Activated CD8-positive, alpha-beta memory T cell treated with anti-CD3 and anti-CD28 coated beads, Interleukin-2, amount 10 ng/mL, durations not matched to agents 7 days and 5 days (primary cell): ENCODE measurements around the gene OR1A1. TPM values are rescaled to one million over a fixed set of nuclear protein-coding genes. Genes with fewer than 3 reads are reported as not detected.
"Not testable (repeated sequence)": the region's sequence is repeated elsewhere in the genome, so short reads cannot be mapped to it uniquely, and the experiment has no call there.

Experiments used
- ATAC-seq: fragments of 150-1000 bp; cut with Tn5 transposase; one replicate; pipeline ENCODE4 v1.10.0; 2021; ENCODE audit warnings: moderate library complexity
- CTCF ChIA-PET: fragments of 350-600 bp; sonication (Branson Sonifier 250); formaldehyde crosslinking; loops from one replicate; lab custom pipeline; 2021; ENCODE audit warnings: antibody characterized with exemption; lab: Charles Lee
- DNase-seq: peaks from one replicate; pipeline ENCODE4 v3.0.0-alpha.2; 2020
- H3K27ac Mint-ChIP-seq: one replicate; pipeline ENCODE4 v1.8.0; 2021; ENCODE audit warnings: mild to moderate bottlenecking, mixed read lengths
- H3K27me3 Mint-ChIP-seq: one replicate; pipeline ENCODE4 v1.8.0; 2021; ENCODE audit warnings: mixed read lengths
- H3K36me3 Mint-ChIP-seq: one replicate; pipeline ENCODE4 v1.8.0; 2021; ENCODE audit warnings: mild to moderate bottlenecking, mixed read lengths
- H3K4me1 Mint-ChIP-seq: one replicate; pipeline ENCODE4 v1.8.0; 2021; ENCODE audit warnings: mixed read lengths
- H3K4me3 Mint-ChIP-seq: one replicate; pipeline ENCODE4 v1.8.0; 2021; ENCODE audit warnings: mild to moderate bottlenecking, moderate library complexity, mixed read lengths
- H3K9me3 Mint-ChIP-seq: one replicate; pipeline ENCODE4 v1.8.0; 2022; ENCODE audit warnings: low read depth, mixed read lengths
- total RNA-seq, 2 experiments: library from RNA; stranded (reverse); gene quantifications; one replicate each; pipeline ENCODE4 v1.2.3, GENCODE V29; 2021

Gene OR1A1
- total RNA-seq, 2 experiments from 2014 or later, result not detected

DNA sequence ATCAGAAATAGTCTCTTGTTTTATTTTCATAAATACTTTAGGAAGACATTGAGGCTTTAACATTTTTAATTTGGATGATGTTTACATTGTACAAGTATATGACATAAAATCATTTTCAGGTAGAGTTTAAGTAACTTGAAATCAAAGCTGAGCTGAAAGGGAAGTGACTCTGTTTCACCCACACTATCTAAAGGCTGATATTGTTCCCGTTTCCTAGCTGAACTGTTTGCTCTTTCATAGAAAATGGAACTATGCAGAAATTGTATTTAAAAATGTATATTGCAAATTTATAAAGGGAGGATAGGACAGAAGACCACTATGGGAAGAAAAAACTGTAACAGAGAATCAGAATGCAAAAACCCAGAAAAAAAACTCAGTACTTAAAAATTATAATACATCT lies 37.4 kb downstream of the OR1A1 start:
- H3K4me3 Mint-ChIP-seq, DNase-seq, CTCF ChIA-PET, H3K9me3 Mint-ChIP-seq, H3K4me1 Mint-ChIP-seq, H3K27me3 Mint-ChIP-seq, H3K27ac Mint-ChIP-seq, H3K36me3 Mint-ChIP-seq, ATAC-seq: not testable (repeated sequence)

DNA sequence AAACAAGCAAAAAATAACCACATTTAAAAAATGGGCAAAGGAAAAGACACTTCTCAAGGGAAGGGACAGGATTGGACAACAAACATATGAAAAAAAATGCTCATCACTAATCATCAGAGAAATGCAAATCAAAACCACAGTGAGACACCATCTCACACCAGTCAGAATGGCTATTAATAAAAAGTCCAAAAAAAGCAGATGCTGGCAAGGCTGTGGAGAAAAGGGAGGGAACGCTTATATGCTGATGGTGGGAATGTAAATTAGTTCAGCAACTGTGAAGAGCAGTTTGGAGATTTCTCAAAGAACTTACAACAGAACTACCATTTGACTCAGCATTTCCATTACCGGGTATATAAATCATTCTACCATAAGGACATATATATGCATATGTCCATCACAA lies 41.5 kb downstream of the OR1A1 start:
- CTCF ChIA-PET, H3K27ac Mint-ChIP-seq, H3K4me3 Mint-ChIP-seq, DNase-seq, ATAC-seq, H3K9me3 Mint-ChIP-seq, H3K36me3 Mint-ChIP-seq, H3K4me1 Mint-ChIP-seq, H3K27me3 Mint-ChIP-seq: not testable (repeated sequence)

DNA sequence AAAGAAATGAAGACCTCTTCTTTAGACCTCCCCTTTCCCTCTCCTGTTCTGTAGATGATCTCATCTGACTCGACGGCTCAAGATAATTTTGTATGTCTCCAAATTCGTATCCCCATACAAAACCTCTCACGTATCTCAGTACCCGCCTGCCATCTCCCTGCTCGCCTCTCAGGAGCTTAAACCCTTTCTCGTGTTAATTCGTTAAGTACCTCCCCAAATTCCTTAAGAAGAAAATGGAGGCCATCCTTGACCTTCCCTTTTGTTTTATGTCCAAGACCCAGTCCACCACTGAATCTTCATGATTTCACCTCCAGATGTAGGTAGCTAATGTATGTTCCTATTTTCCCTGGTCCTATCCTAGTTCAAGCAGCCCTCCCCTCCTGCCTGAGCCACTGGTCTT lies 49.1 kb downstream of the OR1A1 start:
- DNase-seq (no peak), ATAC-seq (no peak)
- Mint-ChIP-seq H3K27me3 (no peaks in the 10 kb centered on the region), H3K27ac (no peak overlapping the region), H3K4me3 (no peak overlapping the region), H3K9me3 (no peaks in the 10 kb centered on the region), H3K36me3 (no peaks in the 10 kb centered on the region), H3K4me1 (no peaks in the 10 kb centered on the region)
- CTCF ChIA-PET, result no interaction called here

DNA sequence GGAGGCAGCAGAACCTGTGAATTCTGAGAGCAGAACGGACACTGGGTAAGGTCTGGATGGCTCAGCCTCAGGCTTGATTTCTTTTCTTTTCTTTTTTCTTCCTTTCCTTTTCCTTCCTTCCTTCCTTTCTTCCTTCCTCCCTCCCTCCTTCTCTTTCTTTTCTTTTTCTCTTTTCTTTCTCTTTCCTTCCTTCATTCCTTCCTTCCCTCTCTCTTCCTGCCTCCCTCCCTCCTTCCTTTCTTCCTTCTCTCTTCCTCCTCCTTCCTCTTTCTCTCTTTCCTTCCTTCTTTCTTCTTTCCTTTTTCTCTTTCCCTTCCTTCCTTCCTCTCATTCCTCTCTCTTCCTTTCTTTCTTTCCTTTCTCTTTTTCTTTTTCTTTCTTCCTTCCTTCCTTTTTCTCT lies 52.7 kb downstream of the OR1A1 start:
- ATAC-seq (no peak), DNase-seq (no peak)
- no peaks in the 10 kb centered on the region for H3K9me3 Mint-ChIP-seq
- H3K4me3 Mint-ChIP-seq, result no peak overlapping the region
- no peaks in the 10 kb centered on the region for H3K4me1 Mint-ChIP-seq
- H3K27ac Mint-ChIP-seq, result no peak overlapping the region
- no peaks in the 10 kb centered on the region for H3K36me3 Mint-ChIP-seq
- CTCF ChIA-PET, result no interaction called here
- no peaks in the 10 kb centered on the region for H3K27me3 Mint-ChIP-seq

DNA sequence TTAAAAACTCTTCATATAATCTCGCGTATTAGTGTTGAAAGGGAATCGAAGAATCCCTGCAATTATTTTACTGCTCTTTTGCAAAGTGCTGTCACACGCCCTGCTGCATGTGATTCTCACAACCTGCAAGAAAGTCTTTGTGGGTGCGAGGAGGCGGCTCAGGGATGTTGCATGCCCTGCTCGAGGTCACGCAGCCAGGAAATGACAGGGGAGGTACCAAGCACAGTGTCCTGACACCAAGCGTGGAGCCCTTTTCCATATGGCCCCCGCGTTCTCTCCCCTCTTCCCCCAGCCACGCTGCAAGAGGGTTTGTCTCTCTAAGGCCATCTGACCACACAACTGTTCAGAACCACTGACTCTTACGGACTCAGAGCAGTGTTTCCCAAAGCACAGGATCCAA lies 53.1 kb downstream of the OR1A1 start:
- no peaks in the 10 kb centered on the region for H3K27me3 Mint-ChIP-seq
- H3K4me3 Mint-ChIP-seq, result no peak overlapping the region
- H3K36me3 Mint-ChIP-seq, result no peaks in the 10 kb centered on the region
- ATAC-seq, result no peak
- CTCF ChIA-PET, result no interaction called here
- H3K9me3 Mint-ChIP-seq, result no peaks in the 10 kb centered on the region
- H3K27ac Mint-ChIP-seq, result no peak overlapping the region
- no peaks in the 10 kb centered on the region for H3K4me1 Mint-ChIP-seq
- no peak for DNase-seq

Other genes with a start within 250 kb of the OR1A1 start
- gene OR1D5, start 144.1 kb upstream of the OR1A1 start, total RNA-seq, result not detected
- not detected for gene OR1D2, start 103.2 kb upstream of the OR1A1 start, total RNA-seq
- gene OR1G1, start 80.1 kb upstream of the OR1A1 start, total RNA-seq, result not detected
- gene OR1A2, start 10.1 kb upstream of the OR1A1 start, total RNA-seq, result not detected
- under 1 TPM; 0.20 to 0.23 TPM for gene OR3A1, start 90.7 kb downstream of the OR1A1 start, total RNA-seq
- gene OR3A2, start 178.6 kb downstream of the OR1A1 start, total RNA-seq, result 1 to 10 TPM; 2.3 to 2.5 TPM
- not detected for gene OR1E1, start 190.7 kb downstream of the OR1A1 start, total RNA-seq
- gene OR3A3, start 203.7 kb downstream of the OR1A1 start, total RNA-seq, result not detected
- not detected for gene OR1E2, start 226.2 kb downstream of the OR1A1 start, total RNA-seq